Endothelial cell of umbilical vein (primary cell): ENCODE measurements around the gene CD163L1. TPM values are rescaled to one million over a fixed set of nuclear protein-coding genes. Genes with fewer than 3 reads are reported as not detected.

ENCODE experiments used
- BruUV-seq: library from RNA; stranded (reverse); fragments of 400-500 nt; replicated peaks from 2 replicates; lab custom pipeline; 2021; lab: Mats Ljungman, UMichigan
- CTCF ChIA-PET: fragments of 300-600, 350-600 bp; sonication (Branson Sonifier 250); formaldehyde crosslinking; loops from one replicate; lab custom pipeline; 2021; ENCODE audit warnings: antibody characterized with exemption, inconsistent platforms; lab: Charles Lee
- POLR2A ChIA-PET: fragments of 300-600, 350-600 bp; sonication (Branson Sonifier 250); formaldehyde crosslinking; loops from one replicate; lab custom pipeline; 2021; ENCODE audit warnings: antibody characterized with exemption, inconsistent platforms; lab: Charles Lee
- DNase-seq: peaks from one replicate; pipeline ENCODE4 v3.0.0-alpha.2; 2011; ENCODE audit warnings: low read depth, low spot score
- FAIRE-seq: peaks from 2 replicates; lab custom pipeline; 2011; peaks lifted over from hg19 to GRCh38; lab: Jason Lieb, UNC
- H2AFZ ChIP-seq: 2 replicates; pipeline ENCODE4 v1.6.0; 2012; ENCODE audit warnings: low read depth, low read length, control low read depth, inconsistent platforms
- H3K27ac ChIP-seq: 2 replicates; pipeline ENCODE4 v1.5.1; 2011; ENCODE audit warnings: low read depth, mild to moderate bottlenecking, control low read depth, low read length, moderate library complexity; ENCODE audit not compliant: insufficient read depth
- H3K27me3 ChIP-seq, 2 experiments: 2 replicates each; pipeline versions ENCODE4 v1.6.0 to v1.6.1; 2011; ENCODE audit warnings: low read length in 2 of 2, mixed read lengths in 1 of 2; ENCODE audit not compliant: control insufficient read depth in 2 of 2, insufficient read depth in 2 of 2
- H3K36me3 ChIP-seq, 2 experiments: 2 replicates in 1 of 2; 3 replicates in 1 of 2; pipeline ENCODE4 v1.5.1; 2011; ENCODE audit warnings: low read length in 2 of 2, mild to moderate bottlenecking in 1 of 2, moderate library complexity in 1 of 2; ENCODE audit not compliant: control insufficient read depth in 2 of 2, insufficient read depth in 2 of 2; ENCODE audit errors: extremely low read depth in 1 of 2
- H3K4me1 ChIP-seq: 3 replicates; pipeline ENCODE4 v1.5.1; 2011; ENCODE audit warnings: mild to moderate bottlenecking, low read length; ENCODE audit not compliant: control insufficient read depth, insufficient read depth; ENCODE audit errors: extremely low read depth
- H3K4me2 ChIP-seq: 2 replicates; pipeline ENCODE4 v1.6.1; 2011; ENCODE audit warnings: low read length, control low read depth, mixed read lengths; ENCODE audit not compliant: insufficient read depth
- H3K4me3 ChIP-seq, 3 experiments: fragments of 200-600 bp in 1 of 3; sonication (generic), shearing (Covaris generic) in 1 of 3; replicated peaks in 1 of 3; 2 replicates each; pipeline ENCODE4 v1.5.1; 2011 to 2016; ENCODE audit warnings: control low read depth in 3 of 3, low read length in 3 of 3, mild to moderate bottlenecking in 2 of 3, inconsistent platforms in 1 of 3, low read depth in 1 of 3, moderate library complexity in 1 of 3; ENCODE audit not compliant: insufficient read depth in 1 of 3
- H3K79me2 ChIP-seq: 2 replicates; pipeline ENCODE4 v1.6.0; 2012; ENCODE audit warnings: low read length, inconsistent platforms; ENCODE audit not compliant: control insufficient read depth, insufficient read depth
- H3K9ac ChIP-seq: replicated peaks from 2 replicates; pipeline ENCODE3; 2011; ENCODE audit warnings: low read length, control low read depth; ENCODE audit not compliant: insufficient read depth; ENCODE audit errors: extremely low read depth
- H3K9me1 ChIP-seq: replicated peaks from 3 replicates; pipeline ENCODE4 v1.6.0; 2011; ENCODE audit warnings: mild to moderate bottlenecking, low read length; ENCODE audit not compliant: control insufficient read depth, insufficient read depth; ENCODE audit errors: extremely low read depth
- H3K9me3 ChIP-seq: replicated peaks from 2 replicates; pipeline ENCODE4 v1.5.1; 2012; ENCODE audit warnings: low read length, inconsistent platforms; ENCODE audit not compliant: control insufficient read depth, insufficient read depth
- H4K20me1 ChIP-seq: replicated peaks from 2 replicates; pipeline ENCODE3; 2011; ENCODE audit warnings: mild to moderate bottlenecking, low read length; ENCODE audit not compliant: control insufficient read depth, insufficient read depth; ENCODE audit errors: extremely low read depth
- CTCF ChIP-seq, 2 donors: IDR thresholded peaks; 1 replicate in 1 of 2; 2 replicates in 1 of 2; pipeline ENCODE4 v1.5.1; 2011; ENCODE audit warnings: low read length in 2 of 2, mild to moderate bottlenecking in 2 of 2, moderate library complexity in 2 of 2, control low read depth in 1 of 2, inconsistent platforms in 1 of 2, low read depth in 1 of 2; ENCODE audit not compliant: insufficient read depth in 1 of 2; ENCODE audit errors: extremely low read depth in 1 of 2
- EZH2 ChIP-seq: IDR thresholded peaks from 2 replicates; pipeline ENCODE4 v1.6.1; 2012; ENCODE audit warnings: borderline replicate concordance, low read depth, mild to moderate bottlenecking, moderate library complexity, low read length, inconsistent platforms; ENCODE audit not compliant: severe bottlenecking
- FOS ChIP-seq: IDR thresholded peaks from 2 replicates; pipeline ENCODE4 v1.6.1; 2011; ENCODE audit warnings: mild to moderate bottlenecking, low read length, moderate library complexity, borderline replicate concordance; ENCODE audit not compliant: insufficient read depth
- GATA2 ChIP-seq: IDR thresholded peaks from 2 replicates; pipeline ENCODE4 v1.7.0; 2011; ENCODE audit warnings: low read depth, mild to moderate bottlenecking, moderate library complexity, mixed read lengths, low read length; ENCODE audit not compliant: insufficient read length, insufficient read depth
- JUN ChIP-seq: IDR thresholded peaks from 2 replicates; pipeline ENCODE4 v1.6.1; 2011; ENCODE audit warnings: borderline replicate concordance, low read depth; ENCODE audit not compliant: insufficient read length, insufficient read depth
- MAX ChIP-seq: IDR thresholded peaks from 2 replicates; pipeline ENCODE4 v1.6.1; 2011; ENCODE audit not compliant: insufficient read depth, insufficient read length
- MYC ChIP-seq: IDR thresholded peaks from one replicate; pipeline ENCODE4 v1.6.1; 2011; ENCODE audit warnings: mild to moderate bottlenecking, low read depth, low read length
- POLR2A ChIP-seq: IDR thresholded peaks from 2 replicates; pipeline ENCODE4 v1.6.1; 2012; ENCODE audit warnings: low read depth, mild to moderate bottlenecking, control low read depth, low read length
- POLR2AphosphoS5 ChIP-seq: IDR thresholded peaks from 2 replicates; pipeline ENCODE4 v1.6.1; 2012; ENCODE audit warnings: low read depth, mild to moderate bottlenecking, control low read depth, low read length, moderate library complexity; ENCODE audit not compliant: insufficient read depth
- dilution Hi-C: fragments of 300-500 bp; cut with MboI; formaldehyde crosslinking; loops from one replicate; pipeline ENCODE4 v1.15.0; 2019; ENCODE audit warnings: low sequenced_read_pairs; ENCODE audit not compliant: extremely low pct_ligation_motif_present
- intact Hi-C: fragments of 100-400 bp; cut with micrococcal nuclease; formaldehyde crosslinking; loops from one replicate; pipeline ENCODE4 v1.10.0; 2022
- polyA plus RNA-seq, 4 experiments: library from polyadenylated mRNA; depleted of rRNA in 3 of 4; stranded (reverse) in 3 of 4; unstranded in 1 of 4; fragments of >200 nt; gene quantifications; 2 replicates each; pipeline versions ENCODE4 v1.2.1 to v1.2.3, GENCODE V29; 2011 to 2012; ENCODE audit warnings: missing spikeins in 1 of 4
- total RNA-seq: library from RNA; stranded (reverse); gene quantifications from 2 replicates; pipeline ENCODE4 v1.2.3, GENCODE V29; 2021

The CD163L1 gene
- total and polyA plus RNA-seq, 2 donors (not counting 3 experiments of a cell fraction or from before 2014, with no cell fraction given): 2.8 to 7.5 TPM

GRCh38 chr12:7395950-7396349, 48.0 kb downstream of the CD163L1 start:
- intact Hi-C loops: no loop called here
- Histone ChIP-seq H2AFZ (no peak overlapping the region), H3K4me1 (peaks cover 8% of the 10 kb centered on the region), H3K9me1 (no peaks in the 10 kb centered on the region), H3K79me2 (no peaks in the 10 kb centered on the region), H3K9ac (no peak overlapping the region), H4K20me1 (no peaks in the 10 kb centered on the region), H3K36me3 (no peaks in the 10 kb centered on the region), H3K4me3 (no peak overlapping the region), H3K9me3 (no peaks in the 10 kb centered on the region), H3K27me3 (no peaks in the 10 kb centered on the region), H3K4me2 (no peak overlapping the region), H3K27ac (no peak overlapping the region)
- peak; percentile 49 for DNase-seq
- dilution Hi-C loops: no loop called here
- TF ChIP-seq CTCF (IDR thresholded peaks at IDR 0.05; ENCODE audit: extremely low read depth in 1 of 2, insufficient read depth in 1 of 2, low read depth in 1 of 2, low read length in 2 of 2) (no peak), FOS (peak; percentile 74), MAX (no peak), POLR2AphosphoS5 (peak; percentile 28), JUN (peak; percentile 67), POLR2A (no peak), GATA2 (peak; percentile 11), MYC (no peak), EZH2 (no peak)
- BruUV-seq: no TSS peak
- POLR2A ChIA-PET: no interaction called here
- CTCF ChIA-PET: no interaction called here
- FAIRE-seq: peak; percentile 52
